Measurements from ENCODE around the gene SH3RF3. TPM values are rescaled to one million over a fixed set of nuclear protein-coding genes. Genes with fewer than 3 reads are reported as not detected.

The SH3RF3 gene
- total RNA-seq, 6 donors from 2014 or later, result 4.1 to 21.0 (median 8.0) TPM

- no peak overlapping the region for H3K27ac ChIP-seq
- 89 to 93% methylated on average over 8 of the region's 8 CpGs for WGBS, 2 donors
- no peak overlapping the region for H3K4me3 ChIP-seq
- DNase-seq (no peak), ATAC-seq (ENCODE audit: low FRiP score in 2 of 2) (no peak)
- H3K9me3 ChIP-seq, result no peaks in the 10 kb centered on the region
- TF ChIP-seq EP300 (IDR thresholded peaks at IDR 0.05), result no peak
- no peak for TF ChIP-seq CTCF (IDR thresholded peaks at IDR 0.05)
- TF ChIP-seq POLR2A (IDR thresholded peaks at IDR 0.05), result no peak
- TF ChIP-seq POLR2AphosphoS5 (IDR thresholded peaks at IDR 0.05), result no peak
- H3K27me3 ChIP-seq, result no peaks in the 10 kb centered on the region
- H3K36me3 ChIP-seq, result no peaks in the 10 kb centered on the region
- H3K4me1 ChIP-seq, result peaks cover 8 to 13% (median 13%) of the 10 kb centered on the region in 4 donors
Observed at GRCh38 chr2:109289504-109290222, 160.7 kb downstream of the SH3RF3 start.

- TF ChIP-seq EP300 (IDR thresholded peaks at IDR 0.05) (no peak), POLR2A (IDR thresholded peaks at IDR 0.05) (no peak), POLR2AphosphoS5 (IDR thresholded peaks at IDR 0.05) (no peak), CTCF (IDR thresholded peaks at IDR 0.05) (no peak)
- DNase-seq (no peak), ATAC-seq (ENCODE audit: low FRiP score in 2 of 2) (no peak)
- Histone ChIP-seq H3K36me3 (no peaks in the 10 kb centered on the region), H3K9me3 (no peaks in the 10 kb centered on the region), H3K27me3 (no peaks in the 10 kb centered on the region), H3K27ac (no peak overlapping the region), H3K4me1 (peaks cover 0 to 5% (median 0%) of the 10 kb centered on the region in 4 donors), H3K4me3 (no peak overlapping the region)
- WGBS, 2 donors, result 81 to 85% methylated on average over 14 of the region's 14 CpGs
Observed at GRCh38 chr2:109290887-109291643, 162.1 kb downstream of the SH3RF3 start.

GRCh38 chr2:109292386-109292785, 163.4 kb downstream of the SH3RF3 start:
- ATAC-seq (ENCODE audit: low FRiP score in 2 of 2) (no peak), DNase-seq (no peak)
- H3K27me3 ChIP-seq, result no peaks in the 10 kb centered on the region
- no peaks in the 10 kb centered on the region for H3K9me3 ChIP-seq
- no peak overlapping the region for H3K27ac ChIP-seq
- WGBS, 2 donors, result 80 to 95% methylated on average over 5 of the region's 5 CpGs
- H3K4me3 ChIP-seq, result no peak overlapping the region
- TF ChIP-seq CTCF (IDR thresholded peaks at IDR 0.05) (no peak), POLR2AphosphoS5 (IDR thresholded peaks at IDR 0.05) (no peak), POLR2A (IDR thresholded peaks at IDR 0.05) (no peak), EP300 (IDR thresholded peaks at IDR 0.05) (no peak)
- no peaks in the 10 kb centered on the region for H3K36me3 ChIP-seq
- peaks cover 0 to 5% (median 0%) of the 10 kb centered on the region in 4 donors for H3K4me1 ChIP-seq

DNA sequence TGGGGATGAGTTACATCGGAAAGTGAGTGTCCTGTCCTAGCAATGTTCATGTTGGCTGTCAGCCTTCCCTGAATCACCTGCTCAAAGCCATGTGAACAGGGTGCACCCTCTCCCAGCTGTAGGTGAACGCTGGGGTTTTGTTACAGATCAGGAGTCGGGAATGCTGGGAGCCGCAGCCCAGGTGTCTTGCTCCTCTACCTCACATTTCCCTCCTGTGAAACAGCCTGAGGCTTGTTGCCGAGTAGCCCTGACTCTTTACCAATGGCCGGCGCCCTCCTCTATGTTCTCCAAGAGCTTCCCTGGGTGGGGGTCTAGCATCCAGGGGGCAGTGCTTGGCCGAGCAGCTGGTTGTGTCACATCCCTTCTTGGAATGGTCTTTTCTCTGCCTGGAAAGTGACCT, 164.7 kb downstream of the SH3RF3 start:
- WGBS, 2 donors, result 96 to 98% methylated on average over 8 of the region's 8 CpGs
- DNase-seq (no peak), ATAC-seq (ENCODE audit: low FRiP score in 2 of 2) (no peak)
- peaks cover 0 to 5% (median 0%) of the 10 kb centered on the region in 4 donors for H3K4me1 ChIP-seq
- no peaks in the 10 kb centered on the region for H3K9me3 ChIP-seq
- no peaks in the 10 kb centered on the region for H3K27me3 ChIP-seq
- no peak overlapping the region for H3K27ac ChIP-seq
- H3K36me3 ChIP-seq, result no peaks in the 10 kb centered on the region
- H3K4me3 ChIP-seq, result no peak overlapping the region
- no peak for TF ChIP-seq POLR2A (IDR thresholded peaks at IDR 0.05)
- TF ChIP-seq CTCF (IDR thresholded peaks at IDR 0.05), result no peak
- TF ChIP-seq EP300 (IDR thresholded peaks at IDR 0.05), result no peak
- no peak for TF ChIP-seq POLR2AphosphoS5 (IDR thresholded peaks at IDR 0.05)

Measured in upper lobe of left lung (tissue), 6 donors.